Measurements from ENCODE around the gene GPR85.
"Not testable (repeated sequence)": the region's sequence is repeated elsewhere in the genome, so short reads cannot be mapped to it uniquely, and the experiment has no call there.

The GPR85 gene

DNA sequence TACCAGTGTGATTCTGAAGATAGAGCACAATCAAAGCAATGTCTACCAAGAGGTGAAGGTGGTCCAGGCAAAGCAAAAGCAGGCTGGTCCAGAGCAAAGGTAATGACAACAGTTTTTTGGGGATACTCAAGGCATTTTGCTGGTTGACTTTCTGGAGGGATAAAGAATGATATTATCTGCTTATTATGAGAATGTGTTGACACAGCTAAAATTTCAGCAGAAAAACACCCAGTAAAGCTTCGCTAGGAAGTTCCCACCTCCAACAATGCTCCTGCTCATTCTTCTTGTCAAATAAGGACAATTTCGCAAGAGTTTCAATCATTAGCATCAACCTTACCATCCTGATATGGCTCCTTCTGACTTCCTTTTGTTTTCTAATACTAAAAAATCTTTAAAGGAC lies 24.1 kb downstream of the GPR85 start:
- DNase-seq (ENCODE audit: extremely low read depth, low read depth), result no peak
- H3K4me3 ChIP-seq (replicated peaks; ENCODE audit: low read depth, low read length), result no peak overlapping the region
- TF ChIP-seq, protein P1, sequence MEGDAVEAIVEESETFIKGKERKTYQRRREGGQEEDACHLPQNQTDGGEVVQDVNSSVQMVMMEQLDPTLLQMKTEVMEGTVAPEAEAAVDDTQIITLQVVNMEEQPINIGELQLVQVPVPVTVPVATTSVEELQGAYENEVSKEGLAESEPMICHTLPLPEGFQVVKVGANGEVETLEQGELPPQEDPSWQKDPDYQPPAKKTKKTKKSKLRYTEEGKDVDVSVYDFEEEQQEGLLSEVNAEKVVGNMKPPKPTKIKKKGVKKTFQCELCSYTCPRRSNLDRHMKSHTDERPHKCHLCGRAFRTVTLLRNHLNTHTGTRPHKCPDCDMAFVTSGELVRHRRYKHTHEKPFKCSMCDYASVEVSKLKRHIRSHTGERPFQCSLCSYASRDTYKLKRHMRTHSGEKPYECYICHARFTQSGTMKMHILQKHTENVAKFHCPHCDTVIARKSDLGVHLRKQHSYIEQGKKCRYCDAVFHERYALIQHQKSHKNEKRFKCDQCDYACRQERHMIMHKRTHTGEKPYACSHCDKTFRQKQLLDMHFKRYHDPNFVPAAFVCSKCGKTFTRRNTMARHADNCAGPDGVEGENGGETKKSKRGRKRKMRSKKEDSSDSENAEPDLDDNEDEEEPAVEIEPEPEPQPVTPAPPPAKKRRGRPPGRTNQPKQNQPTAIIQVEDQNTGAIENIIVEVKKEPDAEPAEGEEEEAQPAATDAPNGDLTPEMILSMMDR (IDR thresholded peaks at IDR 0.05; ENCODE audit: low read depth, low read length, missing control alignments), result no peak

DNA sequence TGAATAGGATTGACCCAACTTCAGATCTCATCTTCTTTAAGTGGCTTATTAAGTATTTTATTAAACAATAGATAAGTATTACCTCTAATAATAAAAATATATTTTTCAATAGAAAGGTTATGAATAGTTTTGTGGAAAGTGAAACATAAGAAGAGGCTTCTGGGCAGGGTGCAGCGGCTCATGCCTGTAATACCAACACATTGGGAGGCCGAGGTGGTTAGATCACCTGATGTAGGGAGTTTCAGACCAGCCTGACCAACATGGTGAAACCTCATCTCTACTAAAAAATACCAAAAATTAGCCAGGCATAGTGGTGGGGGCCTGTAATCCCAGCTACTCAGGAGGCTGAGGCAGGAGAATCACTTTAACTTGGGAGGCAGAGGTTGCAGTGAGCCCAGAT lies 26.5 kb downstream of the GPR85 start:
- TF ChIP-seq, protein P1 (IDR thresholded peaks at IDR 0.05; ENCODE audit: low read depth, low read length, missing control alignments), result no peak
- H3K4me3 ChIP-seq (replicated peaks; ENCODE audit: low read depth, low read length), result no peak overlapping the region
- DNase-seq (ENCODE audit: extremely low read depth, low read depth), result no peak

DNA sequence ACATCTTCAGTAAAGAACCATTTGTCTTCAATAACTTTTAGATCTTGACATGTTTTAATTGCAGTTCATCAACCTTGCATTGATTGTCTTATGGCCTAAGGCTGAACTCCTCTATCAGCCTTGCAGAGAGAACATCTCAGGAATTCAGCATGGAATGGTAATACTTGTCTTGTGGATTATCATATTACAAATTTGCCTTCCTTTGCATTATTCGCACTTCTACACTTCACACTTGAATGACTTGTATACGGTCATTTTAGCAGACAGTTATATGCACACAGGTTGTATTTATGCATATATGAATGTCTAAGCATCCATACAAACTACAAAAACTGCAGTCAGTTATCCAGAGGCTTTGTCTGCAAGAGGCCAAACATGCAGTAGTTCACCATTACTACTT lies 31.7 kb downstream of the GPR85 start:
- DNase-seq (ENCODE audit: extremely low read depth, low read depth), result no peak
- H3K4me3 ChIP-seq (replicated peaks; ENCODE audit: low read depth, low read length), result no peak overlapping the region
- TF ChIP-seq, protein P1 (IDR thresholded peaks at IDR 0.05; ENCODE audit: low read depth, low read length, missing control alignments), result no peak

DNA sequence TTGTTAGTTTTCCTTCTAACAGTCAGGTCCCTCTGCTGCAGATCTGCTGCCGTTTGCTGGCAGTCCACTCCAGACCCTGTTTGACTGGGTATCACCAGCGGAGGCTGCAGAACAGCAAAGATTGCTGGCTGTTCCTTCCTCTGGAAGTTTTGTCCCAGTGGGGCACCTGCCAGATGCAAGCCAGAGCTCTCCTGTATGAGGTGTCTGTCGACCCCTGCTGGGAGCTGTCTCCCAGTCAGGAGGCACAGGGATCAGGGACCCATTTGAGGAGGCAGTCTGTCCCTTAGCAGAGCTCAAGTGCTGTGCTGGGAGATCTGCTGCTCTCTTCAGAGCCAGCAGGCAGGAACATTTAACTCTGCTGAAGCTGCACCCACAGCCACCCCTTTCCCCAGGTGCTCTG lies 32.4 kb downstream of the GPR85 start:
- H3K4me3 ChIP-seq (replicated peaks; ENCODE audit: low read depth, low read length); DNase-seq (ENCODE audit: extremely low read depth, low read depth): not testable (repeated sequence)

DNA sequence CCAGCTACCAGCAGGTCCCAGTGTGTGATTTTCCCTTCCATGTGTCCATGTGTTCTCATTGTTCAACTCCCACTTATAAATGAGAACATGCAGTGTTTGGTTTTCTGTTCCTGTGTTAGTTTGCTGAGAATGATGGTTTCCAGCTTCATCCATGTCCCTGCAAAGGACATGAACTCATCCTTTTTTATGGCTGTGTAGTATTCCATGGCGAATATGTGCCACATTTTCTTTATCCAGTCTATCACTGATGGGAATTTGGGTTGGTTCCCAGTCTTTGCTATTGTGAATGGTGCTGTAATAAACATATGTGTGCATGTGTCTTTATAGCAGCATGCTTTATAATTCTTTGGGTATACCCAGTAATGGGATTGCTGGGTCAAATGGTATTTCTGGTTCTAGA lies 37.4 kb downstream of the GPR85 start:
- DNase-seq (ENCODE audit: extremely low read depth, low read depth); H3K4me3 ChIP-seq (replicated peaks; ENCODE audit: low read depth, low read length): not testable (repeated sequence)

DNA sequence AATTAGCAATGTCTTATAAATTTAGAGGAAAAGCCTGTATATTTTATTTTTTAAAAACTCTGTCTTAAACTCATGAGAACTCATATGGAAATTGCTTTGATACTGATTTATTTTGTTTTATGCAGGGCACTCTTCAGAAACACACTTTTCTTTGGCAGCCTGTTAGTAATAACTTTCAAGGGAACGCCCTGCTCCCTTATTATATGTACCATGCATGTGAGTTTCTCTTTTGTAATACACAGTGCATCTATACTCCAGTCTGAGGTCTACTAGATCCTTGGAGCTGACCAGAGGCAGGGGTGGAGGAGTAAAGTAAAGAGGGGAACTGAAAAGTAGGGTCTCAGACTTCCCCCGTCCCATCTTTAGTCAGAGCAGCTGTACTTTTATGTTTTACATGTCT lies 40.2 kb downstream of the GPR85 start:
- no peak for DNase-seq (ENCODE audit: extremely low read depth, low read depth)
- H3K4me3 ChIP-seq (replicated peaks; ENCODE audit: low read depth, low read length), result no peak overlapping the region
- TF ChIP-seq, protein P1 (IDR thresholded peaks at IDR 0.05; ENCODE audit: low read depth, low read length, missing control alignments), result no peak

DNA sequence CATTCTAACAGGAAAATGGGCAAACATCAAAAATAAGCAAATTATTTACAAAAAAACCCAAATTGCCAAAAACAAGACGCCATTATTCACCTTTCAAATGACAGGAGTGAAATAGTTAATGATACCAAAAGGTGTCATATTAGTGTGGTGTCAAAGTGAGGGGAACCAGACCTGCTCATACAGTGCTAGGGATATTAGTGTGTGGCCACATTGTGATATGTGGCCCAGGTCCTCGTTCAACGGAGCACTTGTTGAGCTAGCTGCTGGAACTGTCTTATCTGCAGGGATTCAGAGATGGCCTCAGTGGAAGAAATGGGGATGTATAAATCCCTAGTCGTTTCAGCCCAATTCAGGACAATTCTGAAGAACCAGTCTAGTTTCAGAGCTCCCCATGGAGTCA lies 41.2 kb downstream of the GPR85 start:
- TF ChIP-seq, protein P1 (IDR thresholded peaks at IDR 0.05; ENCODE audit: low read depth, low read length, missing control alignments), result no peak
- H3K4me3 ChIP-seq (replicated peaks; ENCODE audit: low read depth, low read length), result no peak overlapping the region
- DNase-seq (ENCODE audit: extremely low read depth, low read depth), result no peak

DNA sequence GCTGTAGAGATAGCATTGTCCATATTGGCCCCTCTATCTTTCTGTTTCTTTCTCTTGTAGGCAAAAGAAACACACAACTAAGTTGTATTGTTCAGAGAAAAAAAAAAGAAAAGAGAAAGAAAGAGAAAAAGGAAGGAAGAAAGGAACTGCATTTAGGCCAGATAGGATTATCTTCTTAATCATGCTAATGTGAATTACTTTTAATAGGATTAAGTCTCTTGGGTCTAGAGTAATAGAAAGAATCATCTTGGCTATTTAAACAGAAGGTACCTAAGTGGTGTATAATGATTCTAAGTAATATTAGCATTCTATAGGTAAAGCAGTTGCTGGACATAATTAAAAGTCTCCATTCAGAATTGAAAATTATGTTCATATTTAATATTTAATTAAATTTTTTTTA lies 42.2 kb downstream of the GPR85 start:
- no peak overlapping the region for H3K4me3 ChIP-seq (replicated peaks; ENCODE audit: low read depth, low read length)
- no peak for DNase-seq (ENCODE audit: extremely low read depth, low read depth)
- TF ChIP-seq, protein P1 (IDR thresholded peaks at IDR 0.05; ENCODE audit: low read depth, low read length, missing control alignments), result no peak
